EH (cell line): ENCODE data around the gene CARTPT.

Experiments used
- DNase-seq: peaks from one replicate; pipeline ENCODE4 v3.0.0-alpha.2; 2015; ENCODE audit warnings: low read depth

CARTPT gene

GRCh38 chr5:71719063-71719964 is at the start of gene CARTPT:
CARTPT (plus strand) TSS chr5:71719275; CDS start chr5:71719294, 19 bp downstream.
- peak; percentile 28 for DNase-seq

GRCh38 chr5:71677977-71678376 is 41.1 kb upstream of the CARTPT start:
- no peak for DNase-seq

GRCh38 chr5:71679714-71680113 is 39.4 kb upstream of the CARTPT start:
- DNase-seq, result no peak

- no peak for DNase-seq
Observed at GRCh38 chr5:71680510-71680909, 38.6 kb upstream of the CARTPT start.

- DNase-seq, result no peak
Observed at GRCh38 chr5:71681296-71681695, 37.8 kb upstream of the CARTPT start.

GRCh38 chr5:71684309-71684708 is 34.8 kb upstream of the CARTPT start:
- DNase-seq, result no peak

GRCh38 chr5:71693828-71694427 is 25.1 kb upstream of the CARTPT start:
- no peak for DNase-seq

GRCh38 chr5:71695071-71695470 is 24.0 kb upstream of the CARTPT start:
- DNase-seq, result no peak

GRCh38 chr5:71695595-71695994 is 23.5 kb upstream of the CARTPT start:
- peak; percentile 9 for DNase-seq

GRCh38 chr5:71697967-71698366 is 21.1 kb upstream of the CARTPT start:
- DNase-seq, result no peak

GRCh38 chr5:71699233-71699632 is 19.8 kb upstream of the CARTPT start:
- no peak for DNase-seq

GRCh38 chr5:71699751-71700150 is 19.3 kb upstream of the CARTPT start:
- DNase-seq, result no peak

- no peak for DNase-seq
Observed at GRCh38 chr5:71700803-71701202, 18.3 kb upstream of the CARTPT start.

- no peak for DNase-seq
Observed at GRCh38 chr5:71701407-71701806, 17.7 kb upstream of the CARTPT start.

- no peak for DNase-seq
Observed at GRCh38 chr5:71703941-71704340, 15.1 kb upstream of the CARTPT start.

- DNase-seq, result peak; percentile 51
Observed at GRCh38 chr5:71705421-71705820, 13.7 kb upstream of the CARTPT start.

- no peak for DNase-seq
Observed at GRCh38 chr5:71706906-71707305, 12.2 kb upstream of the CARTPT start.

GRCh38 chr5:71711610-71712009 is 7.5 kb upstream of the CARTPT start:
- no peak for DNase-seq

GRCh38 chr5:71714911-71715310 is 4.2 kb upstream of the CARTPT start:
- DNase-seq, result no peak

- DNase-seq, result no peak
Observed at GRCh38 chr5:71727978-71728377, 8.9 kb downstream of the CARTPT start.

GRCh38 chr5:71731015-71731414 is 11.9 kb downstream of the CARTPT start:
- DNase-seq, result no peak

- no peak for DNase-seq
Observed at GRCh38 chr5:71732011-71732410, 12.9 kb downstream of the CARTPT start.

GRCh38 chr5:71734141-71734540 is 15.1 kb downstream of the CARTPT start:
- no peak for DNase-seq
